Measurements from ENCODE around the gene IL1RL1.

The IL1RL1 gene

DNA sequence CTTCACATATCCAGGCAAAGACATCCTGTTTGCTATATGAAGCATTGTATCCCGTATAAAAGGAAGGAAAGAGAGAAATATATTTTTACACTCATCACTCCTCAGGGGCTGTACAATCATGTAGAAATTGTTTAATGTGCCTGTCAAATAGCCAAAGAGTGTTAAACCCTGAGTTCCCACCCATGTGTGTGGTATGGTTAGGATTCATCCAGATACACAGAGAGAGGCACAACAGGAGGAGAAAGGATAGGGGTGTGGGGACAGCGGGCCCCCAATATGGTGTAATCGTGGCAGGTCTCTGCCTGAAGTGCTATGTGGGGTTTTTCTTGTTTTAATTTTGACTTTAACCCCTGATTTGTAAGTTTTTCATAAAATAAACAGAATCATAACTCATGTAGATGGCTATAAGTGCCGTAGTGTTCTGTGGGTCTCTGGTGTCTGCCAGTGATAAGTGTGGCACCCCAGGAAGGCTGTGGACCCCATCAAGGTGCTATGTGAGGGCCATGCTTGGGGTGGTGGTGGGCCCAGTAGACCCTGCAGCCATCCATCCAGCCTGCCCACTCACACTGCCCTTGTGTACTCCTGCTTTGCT lies 34.1 kb downstream of the IL1RL1 start:
- no peak overlapping the region for H3K4ac ChIP-seq (ENCODE audit: low read depth, low read length)
- H4K12ac ChIP-seq (ENCODE audit: low read depth, low read length) = no peak overlapping the region
- no peak overlapping the region for H2AK5ac ChIP-seq (ENCODE audit: low read length)
- H3K9ac ChIP-seq (ENCODE audit: low read length) = no peak overlapping the region
- H2BK12ac ChIP-seq (ENCODE audit: low read length) = no peak overlapping the region
- no peak overlapping the region for H3K23ac ChIP-seq (ENCODE audit: low read length)
- no peak overlapping the region for H2BK120ac ChIP-seq (ENCODE audit: insufficient read depth, low read length, poor library complexity)
- DNase-seq = no peak
- no peaks in the 10 kb centered on the region for H3K79me2 ChIP-seq (ENCODE audit: control insufficient read depth, insufficient read depth, low read length, poor library complexity)
- H3K9me3 ChIP-seq (ENCODE audit: insufficient read depth, low read depth, low read length) = peaks cover 1% of the 10 kb centered on the region
- H3K27me3 ChIP-seq (ENCODE audit: insufficient read depth, low read length) = no peaks in the 10 kb centered on the region
- H2AFZ ChIP-seq (ENCODE audit: insufficient read depth, low read length, poor library complexity) = no peak overlapping the region
- H3K14ac ChIP-seq (ENCODE audit: low read length) = no peak overlapping the region
- H3K4me3 ChIP-seq (ENCODE audit: low read depth, low read length) = no peak overlapping the region
- no peaks in the 10 kb centered on the region for H3K36me3 ChIP-seq (ENCODE audit: control insufficient read depth in 1 of 2, insufficient read depth in 2 of 2, low read length in 2 of 2)
- no peaks in the 10 kb centered on the region for H3K79me1 ChIP-seq (ENCODE audit: low read length)
- H2BK5ac ChIP-seq (ENCODE audit: low read depth, low read length, poor library complexity) = no peak overlapping the region
- H3K4me2 ChIP-seq (ENCODE audit: low read length) = no peak overlapping the region
- no peak overlapping the region for H3K18ac ChIP-seq (ENCODE audit: low read length)
- H3K27ac ChIP-seq (ENCODE audit: low read depth, low read length) = no peak overlapping the region
- no CpG with 5 or more reads among the region's 4 CpGs for WGBS (ENCODE audit: extremely low coverage, insufficient coverage, insufficient read length)
- H4K91ac ChIP-seq (ENCODE audit: low read depth, low read length) = no peak overlapping the region
- H3K4me1 ChIP-seq (ENCODE audit: control insufficient read depth in 1 of 2, insufficient read depth in 2 of 2, low read length in 2 of 2) = no peaks in the 10 kb centered on the region
- H4K8ac ChIP-seq (ENCODE audit: low read depth, low read length) = no peak overlapping the region

DNA sequence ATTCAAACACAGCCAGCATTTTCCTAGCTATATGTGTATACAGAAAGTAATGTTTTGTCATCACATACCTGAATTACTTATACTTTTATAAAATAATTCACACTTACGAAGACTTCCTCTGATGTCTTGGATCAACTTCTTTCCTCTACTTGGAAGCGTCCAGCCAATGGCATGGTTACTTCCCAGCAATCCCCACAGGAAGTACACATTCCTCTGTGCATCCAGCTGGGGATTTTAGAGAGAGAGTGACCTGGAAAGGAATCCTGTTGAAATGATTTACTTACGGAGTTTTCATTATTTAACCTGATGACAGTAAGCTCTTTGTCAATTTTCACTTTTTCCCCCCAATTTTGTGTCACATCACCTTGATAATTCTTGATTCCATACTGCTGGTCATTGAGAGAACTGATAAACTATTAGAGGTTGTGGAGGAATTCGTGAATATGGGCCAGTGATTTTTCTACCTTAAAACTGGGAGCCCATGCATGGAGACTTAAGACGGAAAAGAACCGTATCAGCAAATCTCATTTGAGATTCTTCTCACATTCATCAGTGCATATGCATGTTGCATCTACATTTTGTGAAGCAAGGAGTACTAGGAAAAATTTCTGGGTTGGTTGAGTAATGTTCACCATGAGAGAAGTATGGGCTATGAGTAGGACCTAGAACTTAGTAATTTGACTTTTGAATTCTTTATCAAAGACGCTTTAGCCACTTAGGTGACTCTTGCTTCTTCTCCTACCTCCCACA lies 35.2 kb downstream of the IL1RL1 start:
- no peak overlapping the region for H2BK120ac ChIP-seq (ENCODE audit: insufficient read depth, low read length, poor library complexity)
- no peak overlapping the region for H3K4ac ChIP-seq (ENCODE audit: low read depth, low read length)
- H3K14ac ChIP-seq (ENCODE audit: low read length) = no peak overlapping the region
- no peak overlapping the region for H3K4me2 ChIP-seq (ENCODE audit: low read length)
- H3K4me3 ChIP-seq (ENCODE audit: low read depth, low read length) = no peak overlapping the region
- H3K4me1 ChIP-seq (ENCODE audit: control insufficient read depth in 1 of 2, insufficient read depth in 2 of 2, low read length in 2 of 2) = no peaks in the 10 kb centered on the region
- no peak overlapping the region for H4K12ac ChIP-seq (ENCODE audit: low read depth, low read length)
- peaks cover 1% of the 10 kb centered on the region for H3K9me3 ChIP-seq (ENCODE audit: insufficient read depth, low read depth, low read length)
- H3K79me2 ChIP-seq (ENCODE audit: control insufficient read depth, insufficient read depth, low read length, poor library complexity) = no peaks in the 10 kb centered on the region
- no peak overlapping the region for H3K27ac ChIP-seq (ENCODE audit: low read depth, low read length)
- whole genome bisulfite sequencing (ENCODE audit: extremely low coverage, insufficient coverage, insufficient read length) = no CpG with 5 or more reads among the region's 7 CpGs
- H3K79me1 ChIP-seq (ENCODE audit: low read length) = no peaks in the 10 kb centered on the region
- H4K91ac ChIP-seq (ENCODE audit: low read depth, low read length) = no peak overlapping the region
- H3K23ac ChIP-seq (ENCODE audit: low read length) = no peak overlapping the region
- H2AK5ac ChIP-seq (ENCODE audit: low read length) = no peak overlapping the region
- H3K9ac ChIP-seq (ENCODE audit: low read length) = no peak overlapping the region
- peak in 1 of 2 donors; percentile 62 for DNase-seq
- H2BK12ac ChIP-seq (ENCODE audit: low read length) = no peak overlapping the region
- no peaks in the 10 kb centered on the region for H3K27me3 ChIP-seq (ENCODE audit: insufficient read depth, low read length)
- H2AFZ ChIP-seq (ENCODE audit: insufficient read depth, low read length, poor library complexity) = no peak overlapping the region
- no peak overlapping the region for H4K8ac ChIP-seq (ENCODE audit: low read depth, low read length)
- no peak overlapping the region for H3K18ac ChIP-seq (ENCODE audit: low read length)
- no peaks in the 10 kb centered on the region for H3K36me3 ChIP-seq (ENCODE audit: control insufficient read depth in 1 of 2, insufficient read depth in 2 of 2, low read length in 2 of 2)
- H2BK5ac ChIP-seq (ENCODE audit: low read depth, low read length, poor library complexity) = no peak overlapping the region

DNA sequence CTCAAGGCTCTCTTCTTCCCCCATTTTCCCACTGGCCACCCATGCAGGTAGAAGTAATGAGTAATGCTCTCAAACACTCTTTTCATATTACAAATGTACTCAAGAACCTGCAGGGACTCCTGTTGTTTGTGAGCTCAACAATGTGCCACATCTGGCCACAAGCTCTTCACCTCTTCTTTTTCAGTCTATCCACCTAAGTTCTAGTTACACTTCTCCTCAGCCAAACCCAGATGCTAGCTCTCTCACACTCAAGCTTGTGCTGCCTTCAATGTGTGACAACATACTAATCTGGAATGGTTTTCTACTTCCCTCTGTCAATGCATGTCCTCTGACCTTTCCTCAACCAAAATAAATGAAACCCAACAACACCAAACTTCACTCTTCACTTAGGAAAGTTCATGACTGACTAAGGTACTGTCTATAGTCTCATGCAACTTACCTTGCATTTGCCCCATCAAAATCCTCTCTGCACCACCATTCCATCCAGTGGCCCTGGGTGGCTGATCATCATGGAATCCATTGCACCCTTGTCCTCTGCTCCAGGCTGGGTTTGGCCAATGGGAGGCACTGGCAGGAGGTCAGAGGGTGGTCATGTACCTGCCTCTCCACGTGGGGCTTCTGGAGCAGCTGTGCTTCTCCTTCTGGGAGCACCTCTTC lies 38.9 kb downstream of the IL1RL1 start:
- WGBS (ENCODE audit: extremely low coverage, insufficient coverage, insufficient read length) = no CpG with 5 or more reads among the region's 1 CpG
- no peak for DNase-seq
- no peak overlapping the region for H3K23ac ChIP-seq (ENCODE audit: low read length)
- no peak overlapping the region for H3K4me3 ChIP-seq (ENCODE audit: low read depth, low read length)
- no peak overlapping the region for H3K18ac ChIP-seq (ENCODE audit: low read length)
- no peaks in the 10 kb centered on the region for H3K79me1 ChIP-seq (ENCODE audit: low read length)
- H4K91ac ChIP-seq (ENCODE audit: low read depth, low read length) = no peak overlapping the region
- no peak overlapping the region for H4K12ac ChIP-seq (ENCODE audit: low read depth, low read length)
- no peak overlapping the region for H4K8ac ChIP-seq (ENCODE audit: low read depth, low read length)
- no peak overlapping the region for H3K4ac ChIP-seq (ENCODE audit: low read depth, low read length)
- no peak overlapping the region for H3K4me2 ChIP-seq (ENCODE audit: low read length)
- no peak overlapping the region for H2AK5ac ChIP-seq (ENCODE audit: low read length)
- H3K79me2 ChIP-seq (ENCODE audit: control insufficient read depth, insufficient read depth, low read length, poor library complexity) = no peaks in the 10 kb centered on the region
- H3K9ac ChIP-seq (ENCODE audit: low read length) = no peak overlapping the region
- no peak overlapping the region for H2BK12ac ChIP-seq (ENCODE audit: low read length)
- H3K14ac ChIP-seq (ENCODE audit: low read length) = no peak overlapping the region
- H3K4me1 ChIP-seq (ENCODE audit: control insufficient read depth in 1 of 2, insufficient read depth in 2 of 2, low read length in 2 of 2) = no peaks in the 10 kb centered on the region
- H3K27me3 ChIP-seq (ENCODE audit: insufficient read depth, low read length) = no peaks in the 10 kb centered on the region
- H3K36me3 ChIP-seq (ENCODE audit: control insufficient read depth in 1 of 2, insufficient read depth in 2 of 2, low read length in 2 of 2) = no peaks in the 10 kb centered on the region
- no peak overlapping the region for H2BK5ac ChIP-seq (ENCODE audit: low read depth, low read length, poor library complexity)
- peaks cover 1% of the 10 kb centered on the region for H3K9me3 ChIP-seq (ENCODE audit: insufficient read depth, low read depth, low read length)
- no peak overlapping the region for H2BK120ac ChIP-seq (ENCODE audit: insufficient read depth, low read length, poor library complexity)
- no peak overlapping the region for H2AFZ ChIP-seq (ENCODE audit: insufficient read depth, low read length, poor library complexity)
- H3K27ac ChIP-seq (ENCODE audit: low read depth, low read length) = no peak overlapping the region

DNA sequence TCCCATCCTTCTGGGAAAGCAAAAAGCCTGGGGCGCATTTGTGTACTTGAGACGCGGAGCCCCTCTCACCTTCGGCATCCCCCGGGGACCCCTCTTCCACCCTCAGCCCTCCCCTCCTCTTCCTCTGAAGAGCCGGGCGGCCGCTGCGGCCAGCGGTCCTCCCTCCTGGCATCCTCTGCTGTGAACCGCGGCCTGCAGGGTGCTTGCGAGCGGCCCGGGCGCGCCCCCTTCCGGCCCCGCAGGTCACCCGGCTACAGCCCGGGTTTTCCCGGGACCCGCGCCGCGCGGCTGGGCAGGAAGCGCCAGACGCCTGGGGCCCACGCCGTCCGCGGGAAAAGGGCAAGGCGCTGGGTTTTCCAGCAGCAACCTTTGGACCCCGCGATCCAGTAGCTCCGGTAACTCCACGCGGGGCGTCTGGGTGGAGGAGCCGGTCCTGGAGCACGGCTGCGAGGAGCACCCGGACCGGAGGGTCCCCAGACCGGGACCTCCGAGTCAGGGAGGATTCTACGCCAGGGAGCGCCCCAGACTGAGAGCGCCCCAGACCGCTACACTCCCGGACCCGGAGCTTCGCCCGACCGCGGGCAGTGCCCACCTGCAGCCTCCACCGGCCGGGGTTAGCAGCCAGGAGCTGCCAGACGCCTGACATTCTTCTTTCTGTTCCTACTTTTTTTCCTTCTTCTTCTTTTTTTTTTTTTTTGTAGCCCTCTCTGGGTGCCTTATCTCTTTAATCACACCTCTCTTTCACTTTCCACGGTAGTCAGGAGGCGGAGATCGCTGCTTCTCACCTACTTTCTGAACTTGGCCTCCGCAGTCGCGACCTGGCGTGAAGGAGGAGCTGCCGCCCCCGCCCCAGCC lies 44.4 kb downstream of the IL1RL1 start, which contains the start of gene IL18R1:
Gene IL18R1, plus strand, starts transcription at position 271 of the 855 bp plus-strand sequence. CDS start 6,865 bp downstream, outside the sequence.
- Histone ChIP-seq H4K12ac (ENCODE audit: low read depth, low read length) (peak within 1 kb of the TSS; percentile 54), H3K4ac (ENCODE audit: low read depth, low read length) (no peak within 1 kb of the TSS), H3K23ac (ENCODE audit: low read length) (no peak within 1 kb of the TSS), H3K4me2 (ENCODE audit: low read length) (peak within 1 kb of the TSS; percentile 82), H2AFZ (ENCODE audit: insufficient read depth, low read length, poor library complexity) (peak within 1 kb of the TSS; percentile 98), H3K4me3 (ENCODE audit: low read depth, low read length) (peak within 1 kb of the TSS; percentile 64), H3K36me3 (ENCODE audit: control insufficient read depth in 1 of 2, insufficient read depth in 2 of 2, low read length in 2 of 2) (no peaks in the 10 kb centered on the region), H3K9me3 (ENCODE audit: insufficient read depth, low read depth, low read length) (no peaks in the 10 kb centered on the region), H2AK5ac (ENCODE audit: low read length) (no peak within 1 kb of the TSS), H4K91ac (ENCODE audit: low read depth, low read length) (peak within 1 kb of the TSS; percentile 47), H2BK120ac (ENCODE audit: insufficient read depth, low read length, poor library complexity) (peak within 1 kb of the TSS; percentile 88), H3K27ac (ENCODE audit: low read depth, low read length) (no peak within 1 kb of the TSS), H3K27me3 (ENCODE audit: insufficient read depth, low read length) (peaks cover 7% of the 10 kb centered on the region), H2BK5ac (ENCODE audit: low read depth, low read length, poor library complexity) (peak within 1 kb of the TSS; percentile 40), H4K8ac (ENCODE audit: low read depth, low read length) (peak within 1 kb of the TSS; percentile 85), H3K4me1 (ENCODE audit: control insufficient read depth in 1 of 2, insufficient read depth in 2 of 2, low read length in 2 of 2) (peaks cover 0 to 5% of the 10 kb centered on the region in 2 experiments), H3K18ac (ENCODE audit: low read length) (peak within 1 kb of the TSS; percentile 84), H3K9ac (ENCODE audit: low read length) (no peak within 1 kb of the TSS), H2BK12ac (ENCODE audit: low read length) (peak within 1 kb of the TSS; percentile 80), H3K14ac (ENCODE audit: low read length) (peak within 1 kb of the TSS; percentile 70), H3K79me1 (ENCODE audit: low read length) (peaks cover 3% of the 10 kb centered on the region), H3K79me2 (ENCODE audit: control insufficient read depth, insufficient read depth, low read length, poor library complexity) (peaks cover 2% of the 10 kb centered on the region)
- DNase-seq = peak; percentile 73 to 84
- WGBS (ENCODE audit: extremely low coverage, insufficient coverage, insufficient read length) = no CpG with 5 or more reads among the region's 69 CpGs

Data from trophoblast cell (in vitro differentiated cells and primary cell).